ENCODE data around the gene ISLR2.

GRCh38 chr15:74133694-74134386 lies 3.5 kb downstream of the ISLR2 start:
- TF ChIP-seq EZH2 (IDR thresholded peaks at IDR 0.05; ENCODE audit: insufficient read depth, poor library complexity, severe bottlenecking) (no peak), EZH2phosphoT487 (IDR thresholded peaks at IDR 0.05; ENCODE audit: insufficient read depth, low read depth) (no peak)

All from GM23248 (cell line).